Parathyroid adenoma (tissue), 2 donors: ENCODE data around the gene MYLK3.

Experiments used
- H2AFZ ChIP-seq: fragments of 300-600 bp; sonication (generic); one replicate; pipeline ENCODE4 v1.7.0; 2017; ENCODE audit warnings: antibody characterized with exemption, mild to moderate bottlenecking
- H3K27ac ChIP-seq: fragments of 300-600 bp; sonication (generic); one replicate; pipeline ENCODE4 v1.7.0; 2017
- H3K27me3 ChIP-seq: fragments of 300-600 bp; sonication (generic); one replicate; pipeline ENCODE4 v1.7.0; 2017; ENCODE audit warnings: low read length; ENCODE audit not compliant: control insufficient read depth, insufficient read depth
- H3K36me3 ChIP-seq: fragments of 300-600 bp; sonication (generic); one replicate; pipeline ENCODE4 v1.7.0; 2017; ENCODE audit warnings: low read length; ENCODE audit not compliant: control insufficient read depth, insufficient read depth
- H3K4me1 ChIP-seq: fragments of 300-600 bp; sonication (generic); one replicate; pipeline ENCODE4 v1.7.0; 2017; ENCODE audit warnings: control low read depth
- H3K4me2 ChIP-seq: fragments of 300-600 bp; sonication (generic); one replicate; pipeline ENCODE4 v1.7.0; 2017; ENCODE audit warnings: low read length
- H3K4me3 ChIP-seq: fragments of 300-600 bp; sonication (generic); one replicate; pipeline ENCODE4 v1.7.0; 2017; ENCODE audit warnings: low read depth, low read length
- H3K79me2 ChIP-seq: fragments of 300-600 bp; sonication (generic); one replicate; pipeline ENCODE4 v1.7.0; 2017; ENCODE audit warnings: control low read depth
- H3K9ac ChIP-seq: fragments of 300-600 bp; sonication (generic); one replicate; pipeline ENCODE4 v1.7.0; 2017; ENCODE audit warnings: mild to moderate bottlenecking
- H3K9me3 ChIP-seq: fragments of 300-600 bp; sonication (generic); one replicate; pipeline ENCODE4 v1.7.0; 2017; ENCODE audit warnings: low read length; ENCODE audit not compliant: control insufficient read depth
- CTCF ChIP-seq: fragments of 300-600 bp; sonication (generic); IDR thresholded peaks from one replicate; pipeline ENCODE4 v1.7.0; 2017; ENCODE audit warnings: antibody characterized with exemption, mild to moderate bottlenecking
- donor health status: primary hyperparathyroidism.

MYLK3 gene

DNA sequence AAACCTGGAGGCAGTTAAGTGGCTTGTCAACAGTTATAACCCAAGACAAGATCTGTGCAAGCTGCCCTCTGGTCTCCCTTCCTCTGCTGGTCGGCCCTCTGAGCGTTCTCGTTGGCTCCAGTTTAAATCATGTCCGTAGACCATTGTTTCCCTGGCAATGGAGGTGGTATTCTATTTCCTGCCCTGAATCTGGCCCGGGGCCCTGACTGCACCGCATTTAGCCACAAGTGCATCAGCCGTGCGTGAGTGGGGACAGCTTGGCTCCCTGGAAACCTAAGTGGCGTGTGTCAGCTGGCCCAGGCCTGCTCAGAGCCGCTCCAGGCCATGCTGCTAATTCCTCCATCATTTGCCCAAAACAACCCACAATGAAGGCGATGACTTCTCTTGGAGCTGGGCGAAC is 15.0 kb upstream of the MYLK3 start:
- Histone ChIP-seq H3K36me3 (no peaks in the 10 kb centered on the region), H3K27me3 (no peaks in the 10 kb centered on the region), H3K9me3 (no peaks in the 10 kb centered on the region), H3K4me3 (no peak overlapping the region), H3K9ac (no peak overlapping the region), H3K4me2 (no peak overlapping the region), H3K4me1 (no peaks in the 10 kb centered on the region), H2AFZ (no peak overlapping the region), H3K79me2 (no peaks in the 10 kb centered on the region), H3K27ac (no peak overlapping the region)
- TF ChIP-seq CTCF = no peak

DNA sequence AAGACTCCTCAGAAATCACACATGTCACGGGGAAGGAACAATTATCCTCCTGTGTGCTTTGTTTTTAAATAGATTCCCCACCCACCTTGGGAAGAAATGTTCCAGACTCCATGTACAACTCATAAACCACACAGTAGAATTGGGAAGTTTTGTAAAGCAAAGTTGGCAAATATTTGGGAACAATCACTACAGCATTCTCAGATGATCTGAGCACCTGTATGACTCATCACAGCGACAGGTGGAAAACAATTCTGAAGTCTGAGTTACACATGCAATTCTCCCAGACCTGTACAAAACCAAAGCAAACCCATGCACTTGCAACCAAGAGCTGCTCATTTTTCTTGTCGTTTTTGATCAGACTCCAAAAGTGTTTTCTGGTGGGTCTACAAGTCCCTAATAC is 14.4 kb upstream of the MYLK3 start:
- Histone ChIP-seq H3K27ac (no peak overlapping the region), H3K4me1 (no peaks in the 10 kb centered on the region), H3K27me3 (no peaks in the 10 kb centered on the region), H3K9me3 (no peaks in the 10 kb centered on the region), H2AFZ (no peak overlapping the region), H3K79me2 (no peaks in the 10 kb centered on the region), H3K4me2 (no peak overlapping the region), H3K4me3 (no peak overlapping the region), H3K9ac (no peak overlapping the region), H3K36me3 (no peaks in the 10 kb centered on the region)
- no peak for TF ChIP-seq CTCF

- H3K9me3 ChIP-seq = no peaks in the 10 kb centered on the region
- no peak overlapping the region for H3K9ac ChIP-seq
- H3K27me3 ChIP-seq = no peaks in the 10 kb centered on the region
- H3K4me3 ChIP-seq = no peak overlapping the region
- no peaks in the 10 kb centered on the region for H3K79me2 ChIP-seq
- H3K4me2 ChIP-seq = no peak overlapping the region
- no peak for TF ChIP-seq CTCF
- H3K4me1 ChIP-seq = no peaks in the 10 kb centered on the region
- H2AFZ ChIP-seq = no peak overlapping the region
- H3K27ac ChIP-seq = no peak overlapping the region
- no peaks in the 10 kb centered on the region for H3K36me3 ChIP-seq
These were observed 11.2 kb upstream of the MYLK3 start for GRCh38 chr16:46759309-46759708.

GRCh38 chr16:46757339-46758050 is 9.4 kb upstream of the MYLK3 start:
- Histone ChIP-seq H3K36me3 (no peaks in the 10 kb centered on the region), H3K9ac (no peak overlapping the region), H3K4me3 (no peak overlapping the region), H3K9me3 (no peaks in the 10 kb centered on the region), H3K27ac (no peak overlapping the region), H3K4me2 (no peak overlapping the region), H3K79me2 (no peaks in the 10 kb centered on the region), H3K4me1 (no peaks in the 10 kb centered on the region), H3K27me3 (no peaks in the 10 kb centered on the region), H2AFZ (peak overlapping the region; percentile 22)
- no peak for TF ChIP-seq CTCF

DNA sequence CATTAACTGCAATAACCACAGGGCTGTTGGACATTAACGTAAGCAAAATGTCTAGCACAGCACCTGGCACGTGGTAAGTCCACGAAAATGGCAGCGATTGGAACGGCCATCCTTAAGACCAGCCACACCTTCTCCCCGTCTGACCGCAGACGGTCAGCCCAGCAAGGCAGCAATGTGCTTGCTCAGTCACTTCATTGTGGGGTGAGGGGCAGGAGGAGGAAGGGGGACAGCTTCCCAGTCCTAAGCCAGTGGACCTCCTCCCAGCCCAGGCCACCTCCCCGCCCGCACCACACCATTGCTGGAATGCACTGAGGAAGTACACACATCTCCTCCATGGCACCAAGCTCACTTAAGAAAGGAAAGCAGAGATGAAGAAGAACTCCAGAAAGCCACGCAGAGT is 8.6 kb upstream of the MYLK3 start:
- H3K4me1 ChIP-seq = no peaks in the 10 kb centered on the region
- H3K27me3 ChIP-seq = no peaks in the 10 kb centered on the region
- H3K9me3 ChIP-seq = no peaks in the 10 kb centered on the region
- no peak overlapping the region for H3K4me3 ChIP-seq
- no peak for TF ChIP-seq CTCF
- H3K27ac ChIP-seq = no peak overlapping the region
- no peak overlapping the region for H2AFZ ChIP-seq
- H3K79me2 ChIP-seq = no peaks in the 10 kb centered on the region
- H3K9ac ChIP-seq = no peak overlapping the region
- H3K4me2 ChIP-seq = no peak overlapping the region
- H3K36me3 ChIP-seq = no peaks in the 10 kb centered on the region
